Measurements from ENCODE around the gene NUP214. TPM values are rescaled to one million over a fixed set of nuclear protein-coding genes. Genes with fewer than 3 reads are reported as not detected.

The NUP214 gene
- polyA plus RNA-seq, 3 donors from 2014 or later: 4.9 to 20.1 (median 9.9) TPM

GRCh38 chr9:131276891-131277286 is 151.5 kb downstream of the NUP214 start:
- H3K27ac Mint-ChIP-seq: peak overlapping the region in 2 of 6 donors; percentile 34 to 45
- peaks cover 0 to 17% (median 0%) of the 10 kb centered on the region in 3 donors for H3K27me3 Mint-ChIP-seq (ENCODE audit: low read depth in 3 of 3)
- H3K9me3 Mint-ChIP-seq: no peaks in the 10 kb centered on the region
- DNase-seq: peak; percentile 55 to 61 (median 55)
- peaks cover 44 to 48% of the 10 kb centered on the region in 2 donors for H3K4me1 Mint-ChIP-seq
- H3K36me3 Mint-ChIP-seq: peaks cover 0 to 5% (median 4%) of the 10 kb centered on the region in 3 donors
- H3K4me3 Mint-ChIP-seq: peak overlapping the region; percentile 35 to 62 (median 58)

GRCh38 chr9:131277287-131277909 is 152.0 kb downstream of the NUP214 start:
- Mint-ChIP-seq H3K4me1 (peaks cover 44 to 48% of the 10 kb centered on the region in 2 donors), H3K27me3 (ENCODE audit: low read depth in 3 of 3) (peaks cover 0 to 17% (median 2%) of the 10 kb centered on the region in 3 donors), H3K27ac (no peak overlapping the region), H3K9me3 (no peaks in the 10 kb centered on the region), H3K4me3 (peak overlapping the region in 2 of 5 donors; percentile 39 to 55), H3K36me3 (peaks cover 0 to 5% (median 4%) of the 10 kb centered on the region in 3 donors)
- peak; percentile 27 to 49 (median 48) for DNase-seq

- H3K9me3 Mint-ChIP-seq: no peaks in the 10 kb centered on the region
- H3K4me3 Mint-ChIP-seq: peak overlapping the region; percentile 84 to 90 (median 86)
- peak; percentile 53 to 59 (median 59) for DNase-seq
- peaks cover 0 to 15% (median 2%) of the 10 kb centered on the region in 3 donors for H3K27me3 Mint-ChIP-seq (ENCODE audit: low read depth in 3 of 3)
- peak overlapping the region; percentile 84 to 93 (median 90) for H3K27ac Mint-ChIP-seq
- peaks cover 43 to 44% of the 10 kb centered on the region in 2 donors for H3K4me1 Mint-ChIP-seq
- peaks cover 0 to 5% (median 4%) of the 10 kb centered on the region in 3 donors for H3K36me3 Mint-ChIP-seq
Observed at GRCh38 chr9:131277910-131278701, 152.7 kb downstream of the NUP214 start.

- Mint-ChIP-seq H3K4me3 (peak overlapping the region; percentile 84 to 90 (median 86)), H3K27me3 (ENCODE audit: low read depth in 3 of 3) (peaks cover 2 to 15% (median 2%) of the 10 kb centered on the region in 3 donors), H3K36me3 (peaks cover 0 to 5% (median 4%) of the 10 kb centered on the region in 3 donors), H3K9me3 (no peaks in the 10 kb centered on the region), H3K27ac (peak overlapping the region; percentile 84 to 93 (median 90)), H3K4me1 (peaks cover 38 to 39% of the 10 kb centered on the region in 2 donors)
- DNase-seq: peak in 2 of 3 donors; percentile 34 to 36
Observed at GRCh38 chr9:131278702-131279111, 153.3 kb downstream of the NUP214 start.

GRCh38 chr9:131279196-131279862 is 153.9 kb downstream of the NUP214 start:
- no peak for DNase-seq
- peak overlapping the region; percentile 84 to 90 (median 86) for H3K4me3 Mint-ChIP-seq
- H3K36me3 Mint-ChIP-seq: peaks cover 0 to 5% (median 4%) of the 10 kb centered on the region in 3 donors
- H3K27me3 Mint-ChIP-seq (ENCODE audit: low read depth in 3 of 3): peaks cover 2 to 17% (median 2%) of the 10 kb centered on the region in 3 donors
- H3K9me3 Mint-ChIP-seq: no peaks in the 10 kb centered on the region
- peaks cover 32 to 35% of the 10 kb centered on the region in 2 donors for H3K4me1 Mint-ChIP-seq
- H3K27ac Mint-ChIP-seq: peak overlapping the region; percentile 84 to 93 (median 90)

GRCh38 chr9:131279863-131280570 is 154.6 kb downstream of the NUP214 start:
- Mint-ChIP-seq H3K27ac (peak overlapping the region in 2 of 6 donors; percentile 50 to 60), H3K9me3 (no peaks in the 10 kb centered on the region), H3K27me3 (ENCODE audit: low read depth in 3 of 3) (peaks cover 2 to 17% (median 2%) of the 10 kb centered on the region in 3 donors), H3K36me3 (peaks cover 0 to 5% (median 4%) of the 10 kb centered on the region in 3 donors), H3K4me1 (peaks cover 26 to 34% of the 10 kb centered on the region in 2 donors), H3K4me3 (no peak overlapping the region)
- DNase-seq: no peak

- Mint-ChIP-seq H3K4me3 (no peak overlapping the region), H3K27ac (no peak overlapping the region)
Observed at GRCh38 chr9:131280660-131281059, 155.3 kb downstream of the NUP214 start.

GRCh38 chr9:131281119-131281965 is 156.0 kb downstream of the NUP214 start:
- Mint-ChIP-seq H3K4me3 (peak overlapping the region; percentile 68 to 77 (median 72)), H3K4me1 (peaks cover 26 to 33% of the 10 kb centered on the region in 2 donors), H3K9me3 (no peaks in the 10 kb centered on the region), H3K36me3 (no peaks in the 10 kb centered on the region), H3K27me3 (ENCODE audit: low read depth in 3 of 3) (peaks cover 2 to 9% (median 2%) of the 10 kb centered on the region in 3 donors), H3K27ac (peak overlapping the region in 3 of 6 donors; percentile 28 to 78 (median 42))
- no peak for DNase-seq

More at GRCh38 chr9:131280660-131281059, 155.3 kb downstream of the NUP214 start:
- Mint-ChIP-seq H3K9me3 (no peaks in the 10 kb centered on the region), H3K4me1 (peaks cover 26 to 34% of the 10 kb centered on the region in 2 donors), H3K36me3 (peaks cover 0 to 1% (median under 1%) of the 10 kb centered on the region in 3 donors), H3K27me3 (ENCODE audit: low read depth in 3 of 3) (peaks cover 2 to 16% (median 2%) of the 10 kb centered on the region in 3 donors)
- DNase-seq: no peak

GRCh38 chr9:131282175-131282574 is 156.8 kb downstream of the NUP214 start:
- no peaks in the 10 kb centered on the region for H3K9me3 Mint-ChIP-seq
- peak overlapping the region; percentile 68 to 77 (median 72) for H3K4me3 Mint-ChIP-seq
- H3K4me1 Mint-ChIP-seq: peaks cover 26 to 33% of the 10 kb centered on the region in 2 donors
- H3K27me3 Mint-ChIP-seq (ENCODE audit: low read depth in 3 of 3): peaks cover 2 to 8% (median 2%) of the 10 kb centered on the region in 3 donors
- peak overlapping the region in 4 of 6 donors; percentile 25 to 78 (median 56) for H3K27ac Mint-ChIP-seq
- no peaks in the 10 kb centered on the region for H3K36me3 Mint-ChIP-seq
- no peak for DNase-seq

- Mint-ChIP-seq H3K36me3 (no peaks in the 10 kb centered on the region), H3K9me3 (no peaks in the 10 kb centered on the region), H3K4me3 (peak overlapping the region; percentile 68 to 77 (median 76)), H3K4me1 (peaks cover 26 to 33% of the 10 kb centered on the region in 2 donors), H3K27me3 (ENCODE audit: low read depth in 3 of 3) (peaks cover 2 to 8% (median 2%) of the 10 kb centered on the region in 3 donors), H3K27ac (peak overlapping the region in 1 of 6 donors; percentile 78)
- peak in 1 of 3 donors; percentile 31 for DNase-seq
Observed at GRCh38 chr9:131282688-131283422, 157.5 kb downstream of the NUP214 start.
